A549 (cell line): ENCODE data around the gene PRRG2. TPM values are rescaled to one million over a fixed set of nuclear protein-coding genes. Genes with fewer than 3 reads are reported as not detected.

Experiments
- ATAC-seq, 2 experiments: fragments of 200-7000 bp in 1 of 2; fragments of >200 bp in 1 of 2; cut with Nextera tagmentation in 1 of 2; cut with Tn5 transposase in 1 of 2; 3 replicates each; pipeline versions ENCODE4 v1.8.0 to v1.9.1; 2018 to 2020; ENCODE audit warnings: mild to moderate bottlenecking in 1 of 2, moderate library complexity in 1 of 2
- CTCF ChIA-PET: fragments of 300-600 bp; sonication (Branson Sonifier 250); formaldehyde crosslinking; extraction: SDS; loops from one replicate; lab custom pipeline; 2021; ENCODE audit warnings: antibody characterized with exemption, inconsistent platforms; lab: Yijun Ruan, JAX
- POLR2A ChIA-PET: fragments of 350-600 bp; formaldehyde crosslinking; extraction: SDS; loops from one replicate; lab custom pipeline; 2021; ENCODE audit warnings: antibody characterized with exemption, inconsistent platforms; lab: Yijun Ruan, JAX
- DNase-seq, 2 experiments: peaks; one replicate each; pipeline versions ENCODE4 v3.0.0 to v3.0.0-alpha.2; 2011 to 2016; ENCODE audit warnings: low read depth in 1 of 2, low spot score in 1 of 2
- FAIRE-seq: peaks from 2 replicates; lab custom pipeline; 2011; peaks lifted over from hg19 to GRCh38; lab: Jason Lieb, UNC
- H3K27ac ChIP-seq, 2 experiments: fragments of >200 bp; sonication (Bioruptor Twin); formaldehyde crosslinking; 3 replicates each; pipeline ENCODE4 v1.5.1; 2016 to 2017
- H3K4me1 ChIP-seq: fragments of >200 bp; sonication (Bioruptor Twin); formaldehyde crosslinking; 3 replicates; pipeline ENCODE4 v1.6.1; 2016
- H3K4me2 ChIP-seq: fragments of >200 bp; sonication (Bioruptor Twin); formaldehyde crosslinking; 3 replicates; pipeline ENCODE4 v1.6.1; 2016
- H3K4me3 ChIP-seq: fragments of >200 bp; sonication (Bioruptor Twin); formaldehyde crosslinking; 3 replicates; pipeline ENCODE4 v1.5.1; 2016
- H3K9me3 ChIP-seq: fragments of >200 bp; sonication (Bioruptor Twin); formaldehyde crosslinking; 3 replicates; pipeline ENCODE4 v1.6.1; 2016
- CBX8 ChIP-seq: fragments of 200-600 bp; sonication (generic); IDR thresholded peaks from 2 replicates; pipeline ENCODE4 v1.6.1; 2016
- CHD2 ChIP-seq: fragments of 150-350 bp; IDR thresholded peaks from 2 replicates; pipeline ENCODE4 v1.6.1; 2014; ENCODE audit warnings: low read length; ENCODE audit not compliant: partially characterized antibody
- EHMT2 ChIP-seq: fragments of 200-600 bp; sonication (generic); IDR thresholded peaks from 2 replicates; pipeline ENCODE4 v1.6.1; 2016; ENCODE audit warnings: antibody characterized with exemption, low read depth, mild to moderate bottlenecking, moderate library complexity
- ESRRA ChIP-seq: fragments of 150-350 bp; IDR thresholded peaks from 2 replicates; pipeline ENCODE4 v1.6.1; 2014; ENCODE audit warnings: mild to moderate bottlenecking, low read length, borderline replicate concordance
- HEYL ChIP-seq: fragments of 250-450 bp; sonication (Bioruptor Pico); IDR thresholded peaks from 2 replicates; pipeline ENCODE4 v1.8.0; 2021; ENCODE audit warnings: mild to moderate bottlenecking, moderate library complexity
- JUN ChIP-seq, 2 experiments: fragments of >200 bp; sonication (Bioruptor Twin); formaldehyde crosslinking; IDR thresholded peaks; 2 replicates in 1 of 2; 3 replicates in 1 of 2; pipeline ENCODE4 v1.6.1; 2016 to 2017
- JUNB ChIP-seq: fragments of >200 bp; sonication (Bioruptor Twin); formaldehyde crosslinking; IDR thresholded peaks from 2 replicates; pipeline ENCODE4 v1.6.1; 2016
- KDM1A ChIP-seq: fragments of 200-600 bp; sonication (generic); IDR thresholded peaks from 2 replicates; pipeline ENCODE4 v1.6.1; 2016; ENCODE audit warnings: low read depth, mild to moderate bottlenecking
- KDM5A ChIP-seq: fragments of 200-600 bp; sonication (generic); IDR thresholded peaks from 2 replicates; pipeline ENCODE4 v1.6.1; 2016; ENCODE audit warnings: antibody characterized with exemption, mild to moderate bottlenecking
- MYC ChIP-seq: IDR thresholded peaks from 2 replicates; pipeline ENCODE4 v1.6.1; 2012; ENCODE audit warnings: mild to moderate bottlenecking, inconsistent platforms, low read length, improper control_type of control experiment, borderline replicate concordance
- NPAS2 ChIP-seq: fragments of 250-450 bp; sonication (Bioruptor Pico); IDR thresholded peaks from 2 replicates; pipeline ENCODE4 v1.8.0; 2022; ENCODE audit warnings: mild to moderate bottlenecking, moderate library complexity, borderline replicate concordance
- PHF8 ChIP-seq: fragments of 200-600 bp; sonication (generic); IDR thresholded peaks from 2 replicates; pipeline ENCODE4 v1.6.1; 2016; ENCODE audit warnings: low read depth, mild to moderate bottlenecking, antibody characterized with exemption, moderate library complexity, borderline replicate concordance
- POLR2A ChIP-seq: IDR thresholded peaks from 2 replicates; pipeline ENCODE4 v1.6.1; 2012; ENCODE audit warnings: mild to moderate bottlenecking, low read length
- RAD21 ChIP-seq, 2 experiments: fragments of >200 bp in 1 of 2; sonication (Bioruptor Twin) in 1 of 2; formaldehyde crosslinking in 1 of 2; IDR thresholded peaks in 1 of 2; conservative IDR thresholded peaks in 1 of 2; 2 replicates in 1 of 2; 3 replicates in 1 of 2; pipeline ENCODE4 v1.6.1; 2012 to 2018; ENCODE audit warnings: inconsistent platforms in 1 of 2
- RARB ChIP-seq: fragments of 250-450 bp; sonication (Bioruptor Pico); IDR thresholded peaks from 2 replicates; pipeline ENCODE4 v1.8.0; 2021; ENCODE audit warnings: mild to moderate bottlenecking, moderate library complexity
- RNF2 ChIP-seq: fragments of 200-600 bp; sonication (generic); IDR thresholded peaks from 2 replicates; pipeline ENCODE4 v1.6.1; 2016; ENCODE audit warnings: low read depth, mild to moderate bottlenecking, antibody characterized with exemption, moderate library complexity, borderline replicate concordance
- SMC3 ChIP-seq: fragments of >200 bp; sonication (Bioruptor Twin); formaldehyde crosslinking; IDR thresholded peaks from 3 replicates; pipeline ENCODE4 v1.6.1; 2018; ENCODE audit warnings: inconsistent platforms
- SREBF2 ChIP-seq: fragments of 450-650 bp; IDR thresholded peaks from 2 replicates; pipeline ENCODE4 v1.6.1; 2014; ENCODE audit warnings: mild to moderate bottlenecking, moderate library complexity
- TFCP2L1 ChIP-seq: fragments of 250-450 bp; sonication (Bioruptor Pico); IDR thresholded peaks from 2 replicates; pipeline ENCODE4 v1.5.0; 2021; ENCODE audit warnings: mild to moderate bottlenecking
- TP53 ChIP-seq: fragments of 250-450 bp; sonication (Bioruptor Pico); IDR thresholded peaks from 2 replicates; pipeline ENCODE4 v1.5.0; 2021; ENCODE audit warnings: mild to moderate bottlenecking, moderate library complexity
- ZC3H11A ChIP-seq: fragments of 450-650 bp; IDR thresholded peaks from 2 replicates; pipeline ENCODE4 v1.6.1; 2014; ENCODE audit warnings: antibody characterized with exemption, mild to moderate bottlenecking
- ZFP36 ChIP-seq: fragments of 450-650 bp; IDR thresholded peaks from 2 replicates; pipeline ENCODE4 v1.6.1; 2014; ENCODE audit warnings: borderline replicate concordance; ENCODE audit not compliant: partially characterized antibody
- ZSCAN20 ChIP-seq: fragments of 250-450 bp; sonication (Bioruptor Pico); IDR thresholded peaks from 2 replicates; pipeline ENCODE4 v1.8.0; 2022; ENCODE audit warnings: mild to moderate bottlenecking, moderate library complexity
- WGBS: methylation state at CpG from one replicate; pipeline ENCODE4 v1.1.6; 2017; ENCODE audit errors: missing lambda C conversion rate; 5-methylcytosine and 5-hydroxymethylcytosine counted together
- polyA plus RNA-seq, 4 experiments: library from polyadenylated mRNA; depleted of rRNA in 3 of 4; stranded (reverse); fragments of >200 nt; fragmentation: RNase III in 1 of 4; extraction: RNeasy Plus Mini Kit Qiagen cat#74134 plus additional on column Dnase treatment in 1 of 4; gene quantifications; 2 replicates in 3 of 4; 3 replicates in 1 of 4; pipeline ENCODE4 v1.2.3, GENCODE V29; 2011 to 2017
- TF ChIP-seq, protein P1 (sequence below): fragments of >200 bp; sonication (Bioruptor Twin); formaldehyde crosslinking; IDR thresholded peaks from 3 replicates; pipeline ENCODE4 v1.6.1; 2016
- TF ChIP-seq, protein P2 (sequence below): fragments of >200 bp; sonication (Bioruptor Twin); formaldehyde crosslinking; IDR thresholded peaks from 2 replicates; pipeline ENCODE4 v1.6.1; 2016
- TF ChIP-seq, protein P3 (sequence below): IDR thresholded peaks from 2 replicates; pipeline ENCODE4 v1.6.1; 2012; ENCODE audit warnings: low read depth, borderline replicate concordance
- TF ChIP-seq, protein P4 (sequence below): IDR thresholded peaks from 2 replicates; pipeline ENCODE4 v1.6.1; 2012
- TF ChIP-seq, protein P5 (sequence below): fragments of 450-650 bp; IDR thresholded peaks from 2 replicates; pipeline ENCODE4 v1.6.1; 2014; ENCODE audit warnings: antibody characterized with exemption
- TF ChIP-seq, protein P6 (sequence below): fragments of 150-350 bp; IDR thresholded peaks from 2 replicates; pipeline ENCODE4 v1.6.1; 2014; ENCODE audit warnings: low read depth, mild to moderate bottlenecking, low read length

PRRG2 gene
- polyA plus RNA-seq, 2 of the 4 experiments (the other 2 are of a cell fraction) = 0.53 to 1.0 TPM

DNA sequence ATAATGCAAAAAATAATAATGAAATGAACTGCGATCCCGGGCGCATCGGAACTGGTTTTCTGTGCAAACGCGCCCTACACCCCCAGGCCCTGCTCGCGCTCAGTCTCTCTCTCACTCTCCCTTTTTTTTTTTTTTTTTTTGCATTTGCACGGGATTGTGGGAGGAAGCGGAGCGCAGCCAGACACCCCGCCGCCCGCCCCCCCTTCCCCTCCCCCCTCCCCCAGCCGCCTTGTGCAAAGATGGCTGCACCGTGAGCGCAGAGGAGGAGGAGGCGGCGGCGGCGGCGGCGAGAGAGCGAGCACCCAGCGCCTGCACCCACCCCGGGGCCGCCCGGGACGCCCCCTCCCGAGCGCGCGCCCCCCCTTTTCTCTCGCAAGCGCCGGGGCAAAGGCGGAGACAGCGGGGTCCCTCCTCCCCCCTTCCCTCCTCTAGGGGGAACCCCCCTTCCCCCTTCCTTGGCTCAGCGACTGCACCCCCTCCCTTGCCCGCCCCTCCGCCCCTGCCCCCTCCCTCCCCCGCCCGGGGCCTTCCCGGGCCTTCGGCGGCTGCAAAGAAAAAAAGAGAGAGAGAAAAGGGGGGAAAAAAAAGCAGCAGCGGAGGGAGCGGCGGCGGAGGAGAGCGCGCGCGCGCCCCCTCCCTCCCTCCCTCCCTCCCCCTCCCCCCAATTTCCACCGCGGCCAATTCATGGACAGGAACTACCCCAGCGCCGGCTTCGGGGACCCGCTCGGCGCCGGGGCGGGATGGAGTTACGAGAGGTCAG is 10.0 kb downstream of the PRRG2 start, which contains the start of gene PRR12:
PRR12 (plus strand) TSS at position 212 of the 760 bp plus-strand sequence; CDS start at position 685, 473 bp downstream.
- 2% methylated on average over 34 of the region's 66 CpGs for WGBS
- H3K9me3 ChIP-seq = no peaks in the 10 kb centered on the region
- peak within 1 kb of the TSS; percentile 63 for H3K4me3 ChIP-seq
- DNase-seq = peak; percentile 88 to 96
- peaks cover 11% of the 10 kb centered on the region for H3K4me1 ChIP-seq
- ATAC-seq = peak; percentile 38 to 64
- no peak for FAIRE-seq
- POLR2A ChIA-PET = interaction anchor here (0.6 to 3.1 kb wide), 7 partner anchors 10 to 95 kb away, joined by 3 to 45 read pairs (median 5); partner anchors contain the start of genes NOSIP, PRRG2, RPS11 and RRAS
- H3K27ac ChIP-seq = peak within 1 kb of the TSS; percentile 97 to 99
- H3K4me2 ChIP-seq = peak within 1 kb of the TSS; percentile 93
- CTCF ChIA-PET = interaction anchor here (0.7 to 1.3 kb wide), 6 partner anchors 11 to 90 kb away, joined by 3 to 6 read pairs (median 4); partner anchors contain the start of genes NOSIP and PRRG2
- peak; percentile 89 to 96 for TF ChIP-seq JUN (IDR thresholded peaks at IDR 0.05)
- peak; percentile 27; the same call in 1 of the 2 replicates for TF ChIP-seq MYC
- TF ChIP-seq, protein P1, sequence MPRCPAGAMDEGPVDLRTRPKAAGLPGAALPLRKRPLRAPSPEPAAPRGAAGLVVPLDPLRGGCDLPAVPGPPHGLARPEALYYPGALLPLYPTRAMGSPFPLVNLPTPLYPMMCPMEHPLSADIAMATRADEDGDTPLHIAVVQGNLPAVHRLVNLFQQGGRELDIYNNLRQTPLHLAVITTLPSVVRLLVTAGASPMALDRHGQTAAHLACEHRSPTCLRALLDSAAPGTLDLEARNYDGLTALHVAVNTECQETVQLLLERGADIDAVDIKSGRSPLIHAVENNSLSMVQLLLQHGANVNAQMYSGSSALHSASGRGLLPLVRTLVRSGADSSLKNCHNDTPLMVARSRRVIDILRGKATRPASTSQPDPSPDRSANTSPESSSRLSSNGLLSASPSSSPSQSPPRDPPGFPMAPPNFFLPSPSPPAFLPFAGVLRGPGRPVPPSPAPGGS = peak; percentile 90
- TF ChIP-seq POLR2A = peak; percentile 47
- TF ChIP-seq RARB (CRISPR knock-in tag) = no peak
- peak; percentile 20; the same call in 1 of the 3 replicates for TF ChIP-seq SMC3
- 0 out of 5 replicates have a peak, but pooled peaks of 1 of the 2 experiments have one; percentile 17 for TF ChIP-seq RAD21 (conservative IDR thresholded peaks at IDR 0.05 in 1 of 2, IDR thresholded peaks at IDR 0.05 in 1 of 2)
- TF ChIP-seq CBX8 = no peak
- no peak for TF ChIP-seq ZFP36

DNA sequence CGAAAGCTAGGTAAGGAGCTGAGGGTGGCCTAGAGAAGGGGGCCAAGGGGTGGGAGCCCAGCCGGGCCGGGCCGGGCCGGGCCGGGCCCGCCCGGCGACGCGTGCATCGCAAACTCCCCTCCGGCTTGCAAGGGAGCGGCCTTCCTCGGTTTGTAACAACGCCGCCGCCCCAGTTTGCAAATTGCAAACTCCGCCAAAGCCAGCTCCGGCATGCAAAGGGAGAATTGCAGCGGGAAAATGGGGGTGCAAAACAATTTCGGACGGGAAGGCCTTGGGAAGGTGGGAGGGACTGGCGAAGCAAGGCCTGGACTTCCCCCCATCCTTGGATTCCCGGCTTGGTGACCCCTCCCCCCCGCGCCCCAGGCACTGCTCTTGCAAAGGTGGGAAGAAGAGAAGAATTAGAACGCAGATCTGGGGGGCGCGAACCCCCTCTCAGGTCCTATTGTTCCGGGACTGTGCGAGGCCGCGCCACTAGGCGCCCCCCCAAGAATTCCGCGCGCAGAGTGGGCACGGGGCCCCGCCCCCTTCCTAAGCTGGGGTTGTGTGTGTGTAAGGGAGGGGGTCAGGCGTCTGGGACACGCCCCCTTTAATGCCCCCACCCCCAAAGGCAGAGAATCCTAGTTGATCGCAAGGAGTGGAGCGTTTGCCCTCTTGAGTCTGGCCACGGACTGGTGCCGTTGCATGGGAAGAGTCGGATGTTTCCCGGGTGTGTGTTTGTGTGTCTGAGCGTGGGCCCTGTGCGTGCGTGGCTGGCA is 10.8 kb downstream of the PRRG2 start:
- peak; percentile 8 to 16 for ATAC-seq
- peak overlapping the region; percentile 93 for H3K4me2 ChIP-seq
- no peak for TF ChIP-seq ZSCAN20 (CRISPR knock-in tag)
- TF ChIP-seq PHF8 = peak; percentile 54; the same call in 1 of the 2 replicates
- no peak for TF ChIP-seq NPAS2 (CRISPR knock-in tag)
- TF ChIP-seq TFCP2L1 (CRISPR knock-in tag) = peak; percentile 27; the same call in 1 of the 2 replicates
- no peak for TF ChIP-seq RARB (CRISPR knock-in tag)
- TF ChIP-seq TP53 (CRISPR knock-in tag) = no peak
- TF ChIP-seq ESRRA = no peak
- 0 out of 2 replicates have a peak, but pooled peaks have one; percentile 30 for TF ChIP-seq KDM1A
- TF ChIP-seq, protein P2, sequence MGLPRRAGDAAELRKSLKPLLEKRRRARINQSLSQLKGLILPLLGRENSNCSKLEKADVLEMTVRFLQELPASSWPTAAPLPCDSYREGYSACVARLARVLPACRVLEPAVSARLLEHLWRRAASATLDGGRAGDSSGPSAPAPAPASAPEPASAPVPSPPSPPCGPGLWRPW = no peak
- TF ChIP-seq, protein P3, sequence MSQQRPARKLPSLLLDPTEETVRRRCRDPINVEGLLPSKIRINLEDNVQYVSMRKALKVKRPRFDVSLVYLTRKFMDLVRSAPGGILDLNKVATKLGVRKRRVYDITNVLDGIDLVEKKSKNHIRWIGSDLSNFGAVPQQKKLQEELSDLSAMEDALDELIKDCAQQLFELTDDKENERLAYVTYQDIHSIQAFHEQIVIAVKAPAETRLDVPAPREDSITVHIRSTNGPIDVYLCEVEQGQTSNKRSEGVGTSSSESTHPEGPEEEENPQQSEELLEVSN = peak; percentile 54; the same call in 1 of the 2 replicates
- TF ChIP-seq, protein P4, sequence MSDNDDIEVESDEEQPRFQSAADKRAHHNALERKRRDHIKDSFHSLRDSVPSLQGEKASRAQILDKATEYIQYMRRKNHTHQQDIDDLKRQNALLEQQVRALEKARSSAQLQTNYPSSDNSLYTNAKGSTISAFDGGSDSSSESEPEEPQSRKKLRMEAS = peak; percentile 47
- no peak for TF ChIP-seq JUNB
- no peak for TF ChIP-seq SREBF2
- TF ChIP-seq RAD21 (conservative IDR thresholded peaks at IDR 0.05 in 1 of 2, IDR thresholded peaks at IDR 0.05 in 1 of 2) = 0 out of 5 replicates have a peak, but pooled peaks of 1 of the 2 experiments have one; percentile 4
- no peak for TF ChIP-seq ZC3H11A
- TF ChIP-seq EHMT2 = no peak
- no peak; the same call in 1 of the 2 replicates for TF ChIP-seq RNF2
- TF ChIP-seq, protein P5, sequence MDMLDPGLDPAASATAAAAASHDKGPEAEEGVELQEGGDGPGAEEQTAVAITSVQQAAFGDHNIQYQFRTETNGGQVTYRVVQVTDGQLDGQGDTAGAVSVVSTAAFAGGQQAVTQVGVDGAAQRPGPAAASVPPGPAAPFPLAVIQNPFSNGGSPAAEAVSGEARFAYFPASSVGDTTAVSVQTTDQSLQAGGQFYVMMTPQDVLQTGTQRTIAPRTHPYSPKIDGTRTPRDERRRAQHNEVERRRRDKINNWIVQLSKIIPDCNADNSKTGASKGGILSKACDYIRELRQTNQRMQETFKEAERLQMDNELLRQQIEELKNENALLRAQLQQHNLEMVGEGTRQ = no peak
- no peak for TF ChIP-seq KDM5A
- no peak for TF ChIP-seq HEYL
- TF ChIP-seq, protein P6, sequence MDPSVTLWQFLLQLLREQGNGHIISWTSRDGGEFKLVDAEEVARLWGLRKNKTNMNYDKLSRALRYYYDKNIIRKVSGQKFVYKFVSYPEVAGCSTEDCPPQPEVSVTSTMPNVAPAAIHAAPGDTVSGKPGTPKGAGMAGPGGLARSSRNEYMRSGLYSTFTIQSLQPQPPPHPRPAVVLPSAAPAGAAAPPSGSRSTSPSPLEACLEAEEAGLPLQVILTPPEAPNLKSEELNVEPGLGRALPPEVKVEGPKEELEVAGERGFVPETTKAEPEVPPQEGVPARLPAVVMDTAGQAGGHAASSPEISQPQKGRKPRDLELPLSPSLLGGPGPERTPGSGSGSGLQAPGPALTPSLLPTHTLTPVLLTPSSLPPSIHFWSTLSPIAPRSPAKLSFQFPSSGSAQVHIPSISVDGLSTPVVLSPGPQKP = no peak
- 0 out of 5 replicates have a peak, but pooled peaks of 1 of the 2 experiments have one; percentile 2 for TF ChIP-seq JUN (IDR thresholded peaks at IDR 0.05)
- no peak for TF ChIP-seq CHD2
- TF ChIP-seq MYC = no peak
- H3K4me1 ChIP-seq = peaks cover 11% of the 10 kb centered on the region
- no peak for FAIRE-seq
- CTCF ChIA-PET = interaction anchor here (0.7 to 1.3 kb wide), 4 partner anchors 10 to 33 kb away, joined by 3 to 4 read pairs (median 4); no protein-coding TSS in a partner anchor
- H3K4me3 ChIP-seq = peak overlapping the region; percentile 63
- peak; percentile 84 to 87 for DNase-seq
- WGBS = 1% methylated on average over 34 of the region's 51 CpGs
- POLR2A ChIA-PET = interaction anchor here (0.6 to 1.0 kb wide), 4 partner anchors 10 to 96 kb away, joined by 3 to 5 read pairs (median 3); partner anchors contain the start of genes NOSIP and RPS11
- peak overlapping the region; percentile 97 to 99 for H3K27ac ChIP-seq
- H3K9me3 ChIP-seq = no peaks in the 10 kb centered on the region
